ENCODE measurements around the gene CGB3. TPM values are rescaled to one million over a fixed set of nuclear protein-coding genes. Genes with fewer than 3 reads are reported as not detected.
A peak's percentile ranks its signal among the peaks of the same experiment; 100 is the strongest.

The CGB3 gene
- total and polyA plus RNA-seq, 10 donors = not detected

DNA sequence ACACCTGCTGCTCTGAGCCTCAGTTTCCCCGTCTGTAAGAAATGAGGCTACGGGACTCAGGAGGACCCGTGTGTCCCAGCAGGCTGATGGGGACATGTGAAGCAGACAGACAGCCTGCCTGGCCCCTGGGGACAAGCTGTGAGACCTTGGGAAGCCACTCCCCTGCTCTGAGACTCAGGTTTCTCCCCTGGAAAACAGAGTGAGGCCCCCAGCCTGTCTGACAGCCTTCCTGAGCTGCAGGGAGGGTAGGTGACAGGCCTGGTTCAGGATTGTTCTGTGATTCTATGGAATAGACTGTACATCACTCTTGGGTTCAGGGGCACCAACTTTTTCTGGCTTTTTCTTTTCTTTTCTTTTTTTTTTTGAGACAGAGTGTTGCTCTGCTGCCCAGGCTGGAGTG, 43.4 kb upstream of the CGB3 start:
- TF ChIP-seq, protein P1, sequence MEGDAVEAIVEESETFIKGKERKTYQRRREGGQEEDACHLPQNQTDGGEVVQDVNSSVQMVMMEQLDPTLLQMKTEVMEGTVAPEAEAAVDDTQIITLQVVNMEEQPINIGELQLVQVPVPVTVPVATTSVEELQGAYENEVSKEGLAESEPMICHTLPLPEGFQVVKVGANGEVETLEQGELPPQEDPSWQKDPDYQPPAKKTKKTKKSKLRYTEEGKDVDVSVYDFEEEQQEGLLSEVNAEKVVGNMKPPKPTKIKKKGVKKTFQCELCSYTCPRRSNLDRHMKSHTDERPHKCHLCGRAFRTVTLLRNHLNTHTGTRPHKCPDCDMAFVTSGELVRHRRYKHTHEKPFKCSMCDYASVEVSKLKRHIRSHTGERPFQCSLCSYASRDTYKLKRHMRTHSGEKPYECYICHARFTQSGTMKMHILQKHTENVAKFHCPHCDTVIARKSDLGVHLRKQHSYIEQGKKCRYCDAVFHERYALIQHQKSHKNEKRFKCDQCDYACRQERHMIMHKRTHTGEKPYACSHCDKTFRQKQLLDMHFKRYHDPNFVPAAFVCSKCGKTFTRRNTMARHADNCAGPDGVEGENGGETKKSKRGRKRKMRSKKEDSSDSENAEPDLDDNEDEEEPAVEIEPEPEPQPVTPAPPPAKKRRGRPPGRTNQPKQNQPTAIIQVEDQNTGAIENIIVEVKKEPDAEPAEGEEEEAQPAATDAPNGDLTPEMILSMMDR (IDR thresholded peaks at IDR 0.05 in 8 of 11, conservative IDR thresholded peaks at IDR 0.05 in 3 of 11) = no peak
- TF ChIP-seq POLR2AphosphoS5 (IDR thresholded peaks at IDR 0.05) (no peak), POLR2A (IDR thresholded peaks at IDR 0.05) (no peak)
- H3K27me3 ChIP-seq (replicated peaks in 1 of 7) = peaks cover 0 to 100% (median 71%) of the 10 kb centered on the region in 7 donors
- no peak overlapping the region for H3K4me3 ChIP-seq
- peaks cover 0 to 4% (median 0%) of the 10 kb centered on the region in 8 donors for H3K9me3 ChIP-seq
- no peaks in the 10 kb centered on the region for H3K36me3 ChIP-seq
- WGBS, 5 donors = 30 to 66% (median 62%) methylated on average over 3 of the region's 3 CpGs
- no peak overlapping the region for H3K27ac ChIP-seq
- no peak for DNase-seq
- peaks cover 0 to 20% (median 12%) of the 10 kb centered on the region in 6 donors for H3K4me1 ChIP-seq
- intact Hi-C loops (cut with DNase I; ENCODE audit: low total_unique reads) = no loop called here

DNA sequence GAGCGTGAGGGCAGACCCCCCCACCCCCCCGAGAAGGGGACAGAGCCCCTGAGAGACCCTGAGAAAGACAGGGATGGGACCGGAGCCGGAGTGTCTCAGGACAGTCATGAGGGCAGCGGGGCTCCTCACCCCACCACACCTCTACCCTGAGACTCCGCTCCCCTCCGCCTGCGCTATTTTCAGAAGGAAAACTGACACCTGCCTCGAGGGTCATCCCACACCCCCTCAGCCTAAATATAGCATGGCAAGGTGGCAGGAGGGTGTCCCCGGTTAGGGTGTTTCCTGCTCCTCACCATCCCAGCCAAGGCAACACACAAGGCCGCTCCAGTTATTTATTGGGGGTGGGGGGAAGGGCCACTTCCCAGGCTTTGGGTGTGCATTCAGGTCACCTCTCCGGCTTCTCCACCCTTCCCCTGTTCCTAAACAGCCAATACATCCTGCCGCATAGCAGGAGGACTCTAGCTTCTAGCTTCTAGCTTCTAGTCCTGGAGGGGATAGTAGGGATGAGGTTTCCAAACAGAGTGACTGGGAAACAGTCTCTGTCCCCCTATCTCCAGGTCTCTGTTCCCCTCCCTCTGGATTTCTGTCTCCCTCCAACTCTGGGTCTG, 41.9 kb upstream of the CGB3 start:
- no peak overlapping the region for H3K27ac ChIP-seq
- 43 to 52% (median 48%) methylated on average over 12 to 13 of the region's 13 CpGs for WGBS, 5 donors
- DNase-seq = no peak
- peaks cover 0 to 100% (median 63%) of the 10 kb centered on the region in 7 donors for H3K27me3 ChIP-seq (replicated peaks in 1 of 7)
- intact Hi-C loops (cut with DNase I; ENCODE audit: low total_unique reads) = no loop called here
- H3K36me3 ChIP-seq = no peaks in the 10 kb centered on the region
- no peaks in the 10 kb centered on the region for H3K9me3 ChIP-seq
- H3K4me3 ChIP-seq = no peak overlapping the region
- TF ChIP-seq, protein P1 (IDR thresholded peaks at IDR 0.05 in 8 of 11, conservative IDR thresholded peaks at IDR 0.05 in 3 of 11) = no peak
- TF ChIP-seq POLR2AphosphoS5 (IDR thresholded peaks at IDR 0.05) (no peak), POLR2A (IDR thresholded peaks at IDR 0.05) (no peak)
- peaks cover 0 to 10% (median 6%) of the 10 kb centered on the region in 6 donors for H3K4me1 ChIP-seq

DNA sequence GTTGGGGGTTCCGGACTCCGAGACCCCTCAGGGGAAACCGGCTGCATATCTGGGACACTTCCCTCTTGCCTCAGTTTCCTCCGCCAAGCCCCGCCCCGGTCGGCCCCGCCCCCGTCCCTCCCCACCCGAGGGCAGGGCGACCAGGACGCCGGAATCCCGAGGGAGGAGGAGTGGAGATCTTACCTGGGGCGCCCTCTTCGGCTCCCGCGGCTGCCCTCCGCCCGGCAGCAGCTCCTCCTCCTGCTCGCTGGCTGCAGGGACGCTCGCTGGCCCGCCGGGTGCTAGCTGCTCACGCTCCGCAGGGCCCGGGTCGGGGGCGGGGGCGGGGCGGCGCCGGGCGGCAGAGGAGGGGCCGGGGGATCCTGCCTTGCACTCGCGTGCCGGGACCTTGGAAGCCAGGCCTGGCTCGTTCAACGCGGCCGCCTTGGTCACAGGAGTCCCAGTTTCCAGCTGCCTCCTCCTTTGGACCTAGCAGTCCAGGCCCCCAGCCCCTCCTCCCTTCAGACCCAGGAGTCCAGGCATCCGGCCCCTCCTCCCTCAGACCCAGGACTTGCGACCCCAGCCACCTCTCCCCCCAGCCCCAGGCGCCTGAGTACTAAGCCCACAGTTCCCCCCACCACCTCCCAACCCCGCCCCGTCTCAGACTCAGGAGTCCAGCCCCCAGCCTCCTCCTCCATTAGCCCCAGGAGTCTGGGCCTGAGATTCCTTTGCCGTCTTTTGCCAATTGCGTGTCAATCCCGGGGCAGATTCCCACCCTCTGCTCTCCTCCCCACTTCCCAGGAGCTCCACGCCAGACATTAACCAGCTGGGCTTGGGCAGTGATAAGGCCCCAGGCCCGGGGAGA, 40.9 kb upstream of the CGB3 start, which contains the start of gene NTF4:
TSS of gene NTF4 (minus strand) at position 51 of the 844 bp plus-strand sequence. CDS start 2,821 bp downstream, outside the sequence.
- TF ChIP-seq, protein P1 (IDR thresholded peaks at IDR 0.05 in 8 of 11, conservative IDR thresholded peaks at IDR 0.05 in 3 of 11) = no peak
- TF ChIP-seq POLR2AphosphoS5 (IDR thresholded peaks at IDR 0.05) (no peak), POLR2A (IDR thresholded peaks at IDR 0.05) (no peak)
- DNase-seq = no peak
- Histone ChIP-seq H3K9me3 (no peaks in the 10 kb centered on the region), H3K4me1 (peaks cover 0 to 10% (median 6%) of the 10 kb centered on the region in 6 donors), H3K36me3 (no peaks in the 10 kb centered on the region), H3K27me3 (replicated peaks in 1 of 7) (peaks cover 0 to 99% (median 57%) of the 10 kb centered on the region in 7 donors), H3K27ac (no peak within 1 kb of the TSS), H3K4me3 (peak within 1 kb of the TSS in 1 of 8 donors; percentile 49)
- 6 to 18% (median 7%) methylated on average over 22 to 53 of the region's 53 CpGs for WGBS, 5 donors
- intact Hi-C loops (cut with DNase I; ENCODE audit: low total_unique reads) = no loop called here
